ENCODE data around the gene LRP5. TPM values are rescaled to one million over a fixed set of nuclear protein-coding genes. Genes with fewer than 3 reads are reported as not detected.

The LRP5 gene
- total RNA-seq, 1 donor from 2014 or later = 162 TPM

GRCh38 chr11:68403831-68404230 is 91.4 kb downstream of the LRP5 start:
- Mint-ChIP-seq H3K4me1 (ENCODE audit: unreplicated experiment) (peaks cover 17% of the 10 kb centered on the region), H3K9me3 (ENCODE audit: unreplicated experiment) (no peaks in the 10 kb centered on the region), H3K27ac (ENCODE audit: unreplicated experiment) (no peak overlapping the region), H3K4me3 (ENCODE audit: unreplicated experiment) (no peak overlapping the region), H3K36me3 (ENCODE audit: unreplicated experiment) (peaks cover 45% of the 10 kb centered on the region), H3K27me3 (ENCODE audit: unreplicated experiment) (no peaks in the 10 kb centered on the region)
- no peak for TF ChIP-seq CTCF (IDR thresholded peaks at IDR 0.05)
- no peak for DNase-seq (ENCODE audit: extremely low spot score, unreplicated experiment)

- H3K27me3 Mint-ChIP-seq (ENCODE audit: unreplicated experiment) = no peaks in the 10 kb centered on the region
- DNase-seq (ENCODE audit: extremely low spot score, unreplicated experiment) = no peak
- H3K4me3 Mint-ChIP-seq (ENCODE audit: unreplicated experiment) = no peak overlapping the region
- H3K4me1 Mint-ChIP-seq (ENCODE audit: unreplicated experiment) = no peaks in the 10 kb centered on the region
- peaks cover 48% of the 10 kb centered on the region for H3K36me3 Mint-ChIP-seq (ENCODE audit: unreplicated experiment)
- H3K9me3 Mint-ChIP-seq (ENCODE audit: unreplicated experiment) = no peaks in the 10 kb centered on the region
- H3K27ac Mint-ChIP-seq (ENCODE audit: unreplicated experiment) = no peak overlapping the region
- TF ChIP-seq CTCF (IDR thresholded peaks at IDR 0.05) = no peak
These were observed 94.2 kb downstream of the LRP5 start for GRCh38 chr11:68406324-68407313.

- Mint-ChIP-seq H3K4me1 (ENCODE audit: unreplicated experiment) (no peaks in the 10 kb centered on the region), H3K27ac (ENCODE audit: unreplicated experiment) (no peak overlapping the region), H3K27me3 (ENCODE audit: unreplicated experiment) (no peaks in the 10 kb centered on the region), H3K4me3 (ENCODE audit: unreplicated experiment) (no peak overlapping the region), H3K9me3 (ENCODE audit: unreplicated experiment) (no peaks in the 10 kb centered on the region), H3K36me3 (ENCODE audit: unreplicated experiment) (peaks cover 45% of the 10 kb centered on the region)
- no peak for TF ChIP-seq CTCF (IDR thresholded peaks at IDR 0.05)
- no peak for DNase-seq (ENCODE audit: extremely low spot score, unreplicated experiment)
These were observed 96.1 kb downstream of the LRP5 start for GRCh38 chr11:68408512-68408911.

- H3K9me3 Mint-ChIP-seq (ENCODE audit: unreplicated experiment) = no peaks in the 10 kb centered on the region
- no peak overlapping the region for H3K4me3 Mint-ChIP-seq (ENCODE audit: unreplicated experiment)
- H3K36me3 Mint-ChIP-seq (ENCODE audit: unreplicated experiment) = peaks cover 43% of the 10 kb centered on the region
- H3K27ac Mint-ChIP-seq (ENCODE audit: unreplicated experiment) = no peak overlapping the region
- no peaks in the 10 kb centered on the region for H3K27me3 Mint-ChIP-seq (ENCODE audit: unreplicated experiment)
- TF ChIP-seq CTCF (IDR thresholded peaks at IDR 0.05) = no peak
- no peaks in the 10 kb centered on the region for H3K4me1 Mint-ChIP-seq (ENCODE audit: unreplicated experiment)
- DNase-seq (ENCODE audit: extremely low spot score, unreplicated experiment) = no peak
These were observed 97.5 kb downstream of the LRP5 start for GRCh38 chr11:68409748-68410344.

- Mint-ChIP-seq H3K9me3 (ENCODE audit: unreplicated experiment) (no peaks in the 10 kb centered on the region), H3K4me3 (ENCODE audit: unreplicated experiment) (no peak overlapping the region), H3K27me3 (ENCODE audit: unreplicated experiment) (no peaks in the 10 kb centered on the region), H3K27ac (ENCODE audit: unreplicated experiment) (no peak overlapping the region), H3K4me1 (ENCODE audit: unreplicated experiment) (no peaks in the 10 kb centered on the region), H3K36me3 (ENCODE audit: unreplicated experiment) (peaks cover 41% of the 10 kb centered on the region)
- TF ChIP-seq CTCF (IDR thresholded peaks at IDR 0.05) = no peak
- no peak for DNase-seq (ENCODE audit: extremely low spot score, unreplicated experiment)
These were observed 99.2 kb downstream of the LRP5 start for GRCh38 chr11:68411501-68411991.

Data from osteocyte (in vitro differentiated cells).